ENCODE results near the gene CHCHD6. TPM values are rescaled to one million over a fixed set of nuclear protein-coding genes. Genes with fewer than 3 reads are reported as not detected.

The CHCHD6 gene
- total RNA-seq, 1 donor from 2014 or later, result 28.7 TPM

GRCh38 chr3:126957776-126958637, 254.0 kb downstream of the CHCHD6 start:
- H3K36me3 ChIP-seq (ENCODE audit: control insufficient read depth, insufficient read depth, low read length), result no peaks in the 10 kb centered on the region
- TF ChIP-seq CTCF (IDR thresholded peaks at IDR 0.05; ENCODE audit: insufficient read depth, low read length, poor library complexity, severe bottlenecking), result no peak
- no peak for DNase-seq (ENCODE audit: low read depth)
- no peaks in the 10 kb centered on the region for H3K27me3 ChIP-seq (ENCODE audit: control insufficient read depth, insufficient read depth, low read length)
- no peak overlapping the region for H3K4me3 ChIP-seq (ENCODE audit: low read depth, low read length)

- no peak for TF ChIP-seq CTCF (IDR thresholded peaks at IDR 0.05; ENCODE audit: insufficient read depth, low read length, poor library complexity, severe bottlenecking)
- no peaks in the 10 kb centered on the region for H3K27me3 ChIP-seq (ENCODE audit: control insufficient read depth, insufficient read depth, low read length)
- no peak for DNase-seq (ENCODE audit: low read depth)
These were observed 254.6 kb downstream of the CHCHD6 start for GRCh38 chr3:126958638-126959085.

GRCh38 chr3:126959136-126959920, 255.3 kb downstream of the CHCHD6 start:
- H3K4me3 ChIP-seq (ENCODE audit: low read depth, low read length), result no peak overlapping the region
- no peaks in the 10 kb centered on the region for H3K36me3 ChIP-seq (ENCODE audit: control insufficient read depth, insufficient read depth, low read length)
- TF ChIP-seq CTCF (IDR thresholded peaks at IDR 0.05; ENCODE audit: insufficient read depth, low read length, poor library complexity, severe bottlenecking), result no peak
- DNase-seq (ENCODE audit: low read depth), result no peak
- H3K27me3 ChIP-seq (ENCODE audit: control insufficient read depth, insufficient read depth, low read length), result no peaks in the 10 kb centered on the region

More at GRCh38 chr3:126958638-126959085, 254.6 kb downstream of the CHCHD6 start:
- Histone ChIP-seq H3K36me3 (ENCODE audit: control insufficient read depth, insufficient read depth, low read length) (no peaks in the 10 kb centered on the region), H3K4me3 (ENCODE audit: low read depth, low read length) (no peak overlapping the region)

- Histone ChIP-seq H3K27me3 (ENCODE audit: control insufficient read depth, insufficient read depth, low read length) (no peaks in the 10 kb centered on the region), H3K36me3 (ENCODE audit: control insufficient read depth, insufficient read depth, low read length) (no peaks in the 10 kb centered on the region), H3K4me3 (ENCODE audit: low read depth, low read length) (no peak overlapping the region)
- peak; percentile 47 for TF ChIP-seq CTCF (IDR thresholded peaks at IDR 0.05; ENCODE audit: insufficient read depth, low read length, poor library complexity, severe bottlenecking)
- DNase-seq (ENCODE audit: low read depth), result no peak
These were observed 256.0 kb downstream of the CHCHD6 start for GRCh38 chr3:126959921-126960603.

GRCh38 chr3:126960604-126960995, 256.6 kb downstream of the CHCHD6 start:
- H3K4me3 ChIP-seq (ENCODE audit: low read depth, low read length), result no peak overlapping the region
- H3K36me3 ChIP-seq (ENCODE audit: control insufficient read depth, insufficient read depth, low read length), result no peaks in the 10 kb centered on the region
- no peak for TF ChIP-seq CTCF (IDR thresholded peaks at IDR 0.05; ENCODE audit: insufficient read depth, low read length, poor library complexity, severe bottlenecking)
- DNase-seq (ENCODE audit: low read depth), result no peak
- no peaks in the 10 kb centered on the region for H3K27me3 ChIP-seq (ENCODE audit: control insufficient read depth, insufficient read depth, low read length)
